GM19468 (cell line): ENCODE results near the gene MTA1.

ENCODE experiments used
- ATAC-seq: cut with Tn5 transposase; IDR thresholded peaks from one replicate; pipeline ENCODE4 v1.9.1; 2021; ENCODE audit warnings: mild to moderate bottlenecking, moderate library complexity, moderate number of reproducible peaks; ENCODE audit not compliant: unreplicated experiment; ENCODE audit errors: extremely low read depth

MTA1 gene

GRCh38 chr14:105439710-105440553, 20.3 kb downstream of the MTA1 start:
- no peak for ATAC-seq

- no peak for ATAC-seq
These were observed 20.9 kb downstream of the MTA1 start for GRCh38 chr14:105440554-105440900.

GRCh38 chr14:105440992-105441391, 21.4 kb downstream of the MTA1 start:
- ATAC-seq: no peak

- ATAC-seq: no peak
These were observed 22.5 kb downstream of the MTA1 start for GRCh38 chr14:105442125-105442524.

- no peak for ATAC-seq
These were observed 23.2 kb downstream of the MTA1 start for GRCh38 chr14:105442834-105443233.

- ATAC-seq: no peak
These were observed 25.2 kb downstream of the MTA1 start for GRCh38 chr14:105444859-105445258.

- no peak for ATAC-seq
These were observed 25.7 kb downstream of the MTA1 start for GRCh38 chr14:105445290-105445689.

- ATAC-seq: no peak
These were observed 26.5 kb downstream of the MTA1 start for GRCh38 chr14:105445901-105446845.

GRCh38 chr14:105446971-105447370, 27.3 kb downstream of the MTA1 start:
- no peak for ATAC-seq

- no peak for ATAC-seq
These were observed 28.3 kb downstream of the MTA1 start for GRCh38 chr14:105447651-105448640.

GRCh38 chr14:105448706-105449111, 29.1 kb downstream of the MTA1 start:
- no peak for ATAC-seq

- no peak for ATAC-seq
These were observed 29.9 kb downstream of the MTA1 start for GRCh38 chr14:105449276-105450122.

GRCh38 chr14:105450123-105450505, 30.5 kb downstream of the MTA1 start:
- no peak for ATAC-seq

GRCh38 chr14:105450864-105451720, 31.5 kb downstream of the MTA1 start:
- no peak for ATAC-seq

- no peak for ATAC-seq
These were observed 33.3 kb downstream of the MTA1 start for GRCh38 chr14:105452963-105453362.

GRCh38 chr14:105453847-105454246, 34.2 kb downstream of the MTA1 start:
- no peak for ATAC-seq

GRCh38 chr14:105455086-105455640, 35.5 kb downstream of the MTA1 start:
- ATAC-seq: no peak
